ENCODE results near the gene MNT. TPM values are rescaled to one million over a fixed set of nuclear protein-coding genes. Genes with fewer than 3 reads are reported as not detected.

The MNT gene
- total and polyA plus RNA-seq, 9 of the 15 experiments (the other 6 are each of a cell fraction or from before 2014, with no cell fraction given): 0.18 to 23.8 (median 5.3) TPM

DNA sequence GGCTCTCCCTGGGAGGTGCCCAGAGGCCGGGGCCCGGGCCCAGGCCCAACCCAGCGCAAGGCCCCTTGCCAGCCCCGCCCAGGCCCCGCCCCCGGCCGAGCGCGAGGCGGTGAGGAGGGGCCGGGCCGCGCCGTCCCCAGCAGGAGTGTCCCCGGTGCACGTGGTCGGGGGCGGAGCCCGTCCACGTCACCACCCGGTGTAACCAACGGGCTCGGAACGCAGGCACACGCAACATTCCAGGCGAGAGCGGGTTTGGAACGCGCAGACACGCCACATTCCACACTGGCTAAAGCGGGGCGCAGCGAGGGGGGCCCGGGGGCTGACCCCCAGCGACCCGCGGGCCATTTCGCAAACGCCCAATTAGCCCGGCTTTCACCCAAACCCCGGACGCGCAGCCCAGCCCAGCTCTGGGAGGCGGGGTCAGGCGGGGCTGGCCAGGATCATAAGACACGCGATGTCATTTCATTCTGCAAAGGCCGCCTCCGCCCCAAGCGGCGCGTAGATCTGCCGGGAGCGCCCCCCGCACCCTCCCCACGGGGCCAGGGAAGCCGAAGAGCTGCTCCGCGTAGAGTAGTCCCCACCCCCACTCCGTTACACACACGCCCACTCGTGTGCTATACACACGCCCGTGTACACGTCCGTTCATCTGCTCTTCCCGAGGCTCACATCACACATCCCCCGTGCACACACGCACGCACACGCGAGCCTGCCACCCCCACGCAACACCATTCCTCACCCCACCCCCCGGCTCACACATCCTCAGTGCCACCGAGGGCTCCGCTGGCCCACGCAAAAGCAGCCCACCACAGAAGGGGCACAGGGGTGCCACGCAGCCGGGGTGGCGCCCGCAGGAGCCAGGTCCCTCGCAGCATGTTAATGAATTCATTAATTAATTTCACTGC lies 1.0 kb downstream of the MNT start (continued):
- TF ChIP-seq ESRRA (IDR thresholded peaks at IDR 0.05; ENCODE audit: borderline replicate concordance, low read depth) (no peak), ZC3H8 (IDR thresholded peaks at IDR 0.05) (no peak), ZNF668 (CRISPR knock-in tag; IDR thresholded peaks at IDR 0.05) (no peak), ZNF507 (tag; conservative IDR thresholded peaks at IDR 0.05) (no peak)
- TF ChIP-seq, protein P1, sequence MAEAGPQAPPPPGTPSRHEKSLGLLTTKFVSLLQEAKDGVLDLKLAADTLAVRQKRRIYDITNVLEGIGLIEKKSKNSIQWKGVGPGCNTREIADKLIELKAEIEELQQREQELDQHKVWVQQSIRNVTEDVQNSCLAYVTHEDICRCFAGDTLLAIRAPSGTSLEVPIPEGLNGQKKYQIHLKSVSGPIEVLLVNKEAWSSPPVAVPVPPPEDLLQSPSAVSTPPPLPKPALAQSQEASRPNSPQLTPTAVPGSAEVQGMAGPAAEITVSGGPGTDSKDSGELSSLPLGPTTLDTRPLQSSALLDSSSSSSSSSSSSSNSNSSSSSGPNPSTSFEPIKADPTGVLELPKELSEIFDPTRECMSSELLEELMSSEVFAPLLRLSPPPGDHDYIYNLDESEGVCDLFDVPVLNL (CRISPR knock-in tag; IDR thresholded peaks at IDR 0.05; ENCODE audit: low read depth): 0 out of 2 replicates have a peak, but pooled peaks have one; percentile 25
- TF ChIP-seq, protein P2, sequence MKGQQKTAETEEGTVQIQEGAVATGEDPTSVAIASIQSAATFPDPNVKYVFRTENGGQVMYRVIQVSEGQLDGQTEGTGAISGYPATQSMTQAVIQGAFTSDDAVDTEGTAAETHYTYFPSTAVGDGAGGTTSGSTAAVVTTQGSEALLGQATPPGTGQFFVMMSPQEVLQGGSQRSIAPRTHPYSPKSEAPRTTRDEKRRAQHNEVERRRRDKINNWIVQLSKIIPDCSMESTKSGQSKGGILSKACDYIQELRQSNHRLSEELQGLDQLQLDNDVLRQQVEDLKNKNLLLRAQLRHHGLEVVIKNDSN (CRISPR knock-in tag; IDR thresholded peaks at IDR 0.05): peak; percentile 85
- TF ChIP-seq, protein P3, sequence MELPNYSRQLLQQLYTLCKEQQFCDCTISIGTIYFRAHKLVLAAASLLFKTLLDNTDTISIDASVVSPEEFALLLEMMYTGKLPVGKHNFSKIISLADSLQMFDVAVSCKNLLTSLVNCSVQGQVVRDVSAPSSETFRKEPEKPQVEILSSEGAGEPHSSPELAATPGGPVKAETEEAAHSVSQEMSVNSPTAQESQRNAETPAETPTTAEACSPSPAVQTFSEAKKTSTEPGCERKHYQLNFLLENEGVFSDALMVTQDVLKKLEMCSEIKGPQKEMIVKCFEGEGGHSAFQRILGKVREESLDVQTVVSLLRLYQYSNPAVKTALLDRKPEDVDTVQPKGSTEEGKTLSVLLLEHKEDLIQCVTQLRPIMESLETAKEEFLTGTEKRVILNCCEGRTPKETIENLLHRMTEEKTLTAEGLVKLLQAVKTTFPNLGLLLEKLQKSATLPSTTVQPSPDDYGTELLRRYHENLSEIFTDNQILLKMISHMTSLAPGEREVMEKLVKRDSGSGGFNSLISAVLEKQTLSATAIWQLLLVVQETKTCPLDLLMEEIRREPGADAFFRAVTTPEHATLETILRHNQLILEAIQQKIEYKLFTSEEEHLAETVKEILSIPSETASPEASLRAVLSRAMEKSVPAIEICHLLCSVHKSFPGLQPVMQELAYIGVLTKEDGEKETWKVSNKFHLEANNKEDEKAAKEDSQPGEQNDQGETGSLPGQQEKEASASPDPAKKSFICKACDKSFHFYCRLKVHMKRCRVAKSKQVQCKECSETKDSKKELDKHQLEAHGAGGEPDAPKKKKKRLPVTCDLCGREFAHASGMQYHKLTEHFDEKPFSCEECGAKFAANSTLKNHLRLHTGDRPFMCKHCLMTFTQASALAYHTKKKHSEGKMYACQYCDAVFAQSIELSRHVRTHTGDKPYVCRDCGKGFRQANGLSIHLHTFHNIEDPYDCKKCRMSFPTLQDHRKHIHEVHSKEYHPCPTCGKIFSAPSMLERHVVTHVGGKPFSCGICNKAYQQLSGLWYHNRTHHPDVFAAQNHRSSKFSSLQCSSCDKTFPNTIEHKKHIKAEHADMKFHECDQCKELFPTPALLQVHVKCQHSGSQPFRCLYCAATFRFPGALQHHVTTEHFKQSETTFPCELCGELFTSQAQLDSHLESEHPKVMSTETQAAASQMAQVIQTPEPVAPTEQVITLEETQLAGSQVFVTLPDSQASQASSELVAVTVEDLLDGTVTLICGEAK (IDR thresholded peaks at IDR 0.05): no peak
- TF ChIP-seq, protein P3 (CRISPR knock-in tag; IDR thresholded peaks at IDR 0.05): no peak
- TF ChIP-seq, protein P4, sequence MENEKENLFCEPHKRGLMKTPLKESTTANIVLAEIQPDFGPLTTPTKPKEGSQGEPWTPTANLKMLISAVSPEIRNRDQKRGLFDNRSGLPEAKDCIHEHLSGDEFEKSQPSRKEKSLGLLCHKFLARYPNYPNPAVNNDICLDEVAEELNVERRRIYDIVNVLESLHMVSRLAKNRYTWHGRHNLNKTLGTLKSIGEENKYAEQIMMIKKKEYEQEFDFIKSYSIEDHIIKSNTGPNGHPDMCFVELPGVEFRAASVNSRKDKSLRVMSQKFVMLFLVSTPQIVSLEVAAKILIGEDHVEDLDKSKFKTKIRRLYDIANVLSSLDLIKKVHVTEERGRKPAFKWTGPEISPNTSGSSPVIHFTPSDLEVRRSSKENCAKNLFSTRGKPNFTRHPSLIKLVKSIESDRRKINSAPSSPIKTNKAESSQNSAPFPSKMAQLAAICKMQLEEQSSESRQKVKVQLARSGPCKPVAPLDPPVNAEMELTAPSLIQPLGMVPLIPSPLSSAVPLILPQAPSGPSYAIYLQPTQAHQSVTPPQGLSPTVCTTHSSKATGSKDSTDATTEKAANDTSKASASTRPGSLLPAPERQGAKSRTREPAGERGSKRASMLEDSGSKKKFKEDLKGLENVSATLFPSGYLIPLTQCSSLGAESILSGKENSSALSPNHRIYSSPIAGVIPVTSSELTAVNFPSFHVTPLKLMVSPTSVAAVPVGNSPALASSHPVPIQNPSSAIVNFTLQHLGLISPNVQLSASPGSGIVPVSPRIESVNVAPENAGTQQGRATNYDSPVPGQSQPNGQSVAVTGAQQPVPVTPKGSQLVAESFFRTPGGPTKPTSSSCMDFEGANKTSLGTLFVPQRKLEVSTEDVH (IDR thresholded peaks at IDR 0.05; ENCODE audit: low read depth, partially characterized antibody): no peak
- TF ChIP-seq, protein P5, sequence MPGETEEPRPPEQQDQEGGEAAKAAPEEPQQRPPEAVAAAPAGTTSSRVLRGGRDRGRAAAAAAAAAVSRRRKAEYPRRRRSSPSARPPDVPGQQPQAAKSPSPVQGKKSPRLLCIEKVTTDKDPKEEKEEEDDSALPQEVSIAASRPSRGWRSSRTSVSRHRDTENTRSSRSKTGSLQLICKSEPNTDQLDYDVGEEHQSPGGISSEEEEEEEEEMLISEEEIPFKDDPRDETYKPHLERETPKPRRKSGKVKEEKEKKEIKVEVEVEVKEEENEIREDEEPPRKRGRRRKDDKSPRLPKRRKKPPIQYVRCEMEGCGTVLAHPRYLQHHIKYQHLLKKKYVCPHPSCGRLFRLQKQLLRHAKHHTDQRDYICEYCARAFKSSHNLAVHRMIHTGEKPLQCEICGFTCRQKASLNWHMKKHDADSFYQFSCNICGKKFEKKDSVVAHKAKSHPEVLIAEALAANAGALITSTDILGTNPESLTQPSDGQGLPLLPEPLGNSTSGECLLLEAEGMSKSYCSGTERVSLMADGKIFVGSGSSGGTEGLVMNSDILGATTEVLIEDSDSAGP (CRISPR knock-in tag; IDR thresholded peaks at IDR 0.05): no peak

Measured in K562 (cell line).